GM23338 (cell line): ENCODE data around the gene OR13C2.

ENCODE experiments used
- CREB1 ChIP-seq: fragments of 250-450 bp; sonication (Bioruptor Pico); IDR thresholded peaks from 2 replicates; pipeline ENCODE4 v1.5.0; 2020; ENCODE audit warnings: low read depth, mild to moderate bottlenecking, moderate library complexity
- EZH2 ChIP-seq: fragments of 200-600 bp; sonication (generic); IDR thresholded peaks from one replicate; pipeline ENCODE4 v1.8.0; 2017; ENCODE audit warnings: antibody characterized with exemption, mild to moderate bottlenecking, low read depth; ENCODE audit not compliant: unreplicated experiment
- JUNB ChIP-seq: IDR thresholded peaks from one replicate; pipeline ENCODE4 v1.6.1; 2016; ENCODE audit warnings: antibody characterized with exemption; ENCODE audit not compliant: unreplicated experiment
- POLR2AphosphoS5 ChIP-seq: IDR thresholded peaks from 2 replicates; pipeline ENCODE4 v1.6.1; 2016; ENCODE audit warnings: antibody characterized with exemption, low read depth
- REST ChIP-seq: IDR thresholded peaks from one replicate; pipeline ENCODE4 v1.6.1; 2018; ENCODE audit warnings: antibody characterized with exemption; ENCODE audit not compliant: unreplicated experiment
- STAT1 ChIP-seq: IDR thresholded peaks from one replicate; pipeline ENCODE4 v1.6.1; 2016; ENCODE audit warnings: antibody characterized with exemption; ENCODE audit not compliant: unreplicated experiment
- TF ChIP-seq, protein P1 (sequence below), 2 experiments: fragments of 200-600 bp in 1 of 2; sonication (generic) in 1 of 2; conservative IDR thresholded peaks; 2 replicates each; pipeline versions ENCODE4 v1.5.1 to v1.6.1; 2016 to 2017; ENCODE audit warnings: antibody characterized with exemption in 2 of 2, low read depth in 2 of 2, mild to moderate bottlenecking in 2 of 2, moderate library complexity in 1 of 2

DNA sequence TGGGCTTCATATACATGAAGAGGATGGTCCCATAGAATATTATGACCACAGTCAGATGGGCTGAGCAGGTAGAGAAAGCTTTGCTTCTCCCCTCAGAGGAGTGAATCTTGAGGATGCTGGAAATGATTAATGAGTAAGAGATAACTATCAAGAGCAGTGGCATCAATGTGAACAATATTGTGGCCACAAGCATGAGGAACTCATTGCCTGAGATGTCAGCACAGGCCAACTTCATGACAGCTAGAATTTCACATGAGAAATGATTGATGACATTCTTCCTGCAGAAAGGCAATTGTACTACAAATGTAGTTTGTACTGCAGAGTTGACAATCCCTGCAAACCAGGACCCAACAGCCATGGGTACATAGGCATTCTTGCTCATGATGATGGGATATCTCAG lies 12.0 kb upstream of the OR13C2 start:
- TF ChIP-seq, protein P1, sequence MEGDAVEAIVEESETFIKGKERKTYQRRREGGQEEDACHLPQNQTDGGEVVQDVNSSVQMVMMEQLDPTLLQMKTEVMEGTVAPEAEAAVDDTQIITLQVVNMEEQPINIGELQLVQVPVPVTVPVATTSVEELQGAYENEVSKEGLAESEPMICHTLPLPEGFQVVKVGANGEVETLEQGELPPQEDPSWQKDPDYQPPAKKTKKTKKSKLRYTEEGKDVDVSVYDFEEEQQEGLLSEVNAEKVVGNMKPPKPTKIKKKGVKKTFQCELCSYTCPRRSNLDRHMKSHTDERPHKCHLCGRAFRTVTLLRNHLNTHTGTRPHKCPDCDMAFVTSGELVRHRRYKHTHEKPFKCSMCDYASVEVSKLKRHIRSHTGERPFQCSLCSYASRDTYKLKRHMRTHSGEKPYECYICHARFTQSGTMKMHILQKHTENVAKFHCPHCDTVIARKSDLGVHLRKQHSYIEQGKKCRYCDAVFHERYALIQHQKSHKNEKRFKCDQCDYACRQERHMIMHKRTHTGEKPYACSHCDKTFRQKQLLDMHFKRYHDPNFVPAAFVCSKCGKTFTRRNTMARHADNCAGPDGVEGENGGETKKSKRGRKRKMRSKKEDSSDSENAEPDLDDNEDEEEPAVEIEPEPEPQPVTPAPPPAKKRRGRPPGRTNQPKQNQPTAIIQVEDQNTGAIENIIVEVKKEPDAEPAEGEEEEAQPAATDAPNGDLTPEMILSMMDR (conservative IDR thresholded peaks at IDR 0.05; ENCODE audit: low read depth in 2 of 2), result no peak
- TF ChIP-seq EZH2, result no peak
- no peak for TF ChIP-seq JUNB
- TF ChIP-seq REST, result no peak
- no peak for TF ChIP-seq CREB1
- no peak for TF ChIP-seq POLR2AphosphoS5
- no peak for TF ChIP-seq STAT1
